Measurements from ENCODE around the gene MAPK8. TPM values are rescaled to one million over a fixed set of nuclear protein-coding genes. Genes with fewer than 3 reads are reported as not detected.
A peak's percentile ranks its signal among the peaks of the same experiment; 100 is the strongest.

MAPK8 gene
- total RNA-seq, 1 donor from 2014 or later: 43.2 TPM

DNA sequence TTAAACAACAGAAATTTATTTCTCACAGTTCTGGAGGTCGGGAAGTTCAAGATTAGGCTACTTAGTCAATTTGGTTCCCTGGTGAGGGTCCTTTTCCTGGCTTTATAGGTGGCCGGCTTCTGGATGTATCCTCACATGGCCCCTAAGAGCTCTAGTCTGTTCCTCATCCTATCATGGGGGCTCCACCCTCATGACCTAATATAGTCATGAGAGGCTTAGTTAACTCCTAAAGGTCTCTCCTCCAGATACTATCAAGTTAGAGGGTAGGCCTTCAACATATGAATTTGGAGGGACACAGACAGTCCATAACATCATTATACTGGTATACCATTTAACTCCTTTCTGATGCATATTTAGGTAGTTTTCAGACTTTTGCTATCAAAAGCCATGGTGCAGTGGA is 7.6 kb downstream of the MAPK8 start:
- no peaks in the 10 kb centered on the region for H3K36me3 ChIP-seq (ENCODE audit: control insufficient read depth, insufficient read depth, low read length)
- FAIRE-seq: no peak
- H3K27me3 ChIP-seq (ENCODE audit: control insufficient read depth, insufficient read depth, low read length): no peaks in the 10 kb centered on the region
- TF ChIP-seq, protein P1, sequence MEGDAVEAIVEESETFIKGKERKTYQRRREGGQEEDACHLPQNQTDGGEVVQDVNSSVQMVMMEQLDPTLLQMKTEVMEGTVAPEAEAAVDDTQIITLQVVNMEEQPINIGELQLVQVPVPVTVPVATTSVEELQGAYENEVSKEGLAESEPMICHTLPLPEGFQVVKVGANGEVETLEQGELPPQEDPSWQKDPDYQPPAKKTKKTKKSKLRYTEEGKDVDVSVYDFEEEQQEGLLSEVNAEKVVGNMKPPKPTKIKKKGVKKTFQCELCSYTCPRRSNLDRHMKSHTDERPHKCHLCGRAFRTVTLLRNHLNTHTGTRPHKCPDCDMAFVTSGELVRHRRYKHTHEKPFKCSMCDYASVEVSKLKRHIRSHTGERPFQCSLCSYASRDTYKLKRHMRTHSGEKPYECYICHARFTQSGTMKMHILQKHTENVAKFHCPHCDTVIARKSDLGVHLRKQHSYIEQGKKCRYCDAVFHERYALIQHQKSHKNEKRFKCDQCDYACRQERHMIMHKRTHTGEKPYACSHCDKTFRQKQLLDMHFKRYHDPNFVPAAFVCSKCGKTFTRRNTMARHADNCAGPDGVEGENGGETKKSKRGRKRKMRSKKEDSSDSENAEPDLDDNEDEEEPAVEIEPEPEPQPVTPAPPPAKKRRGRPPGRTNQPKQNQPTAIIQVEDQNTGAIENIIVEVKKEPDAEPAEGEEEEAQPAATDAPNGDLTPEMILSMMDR (IDR thresholded peaks at IDR 0.05; ENCODE audit: insufficient read depth, low read length, severe bottlenecking): no peak
- no peak for DNase-seq (ENCODE audit: low read depth)
- no peak overlapping the region for H3K4me3 ChIP-seq (ENCODE audit: low read depth, low read length)

DNA sequence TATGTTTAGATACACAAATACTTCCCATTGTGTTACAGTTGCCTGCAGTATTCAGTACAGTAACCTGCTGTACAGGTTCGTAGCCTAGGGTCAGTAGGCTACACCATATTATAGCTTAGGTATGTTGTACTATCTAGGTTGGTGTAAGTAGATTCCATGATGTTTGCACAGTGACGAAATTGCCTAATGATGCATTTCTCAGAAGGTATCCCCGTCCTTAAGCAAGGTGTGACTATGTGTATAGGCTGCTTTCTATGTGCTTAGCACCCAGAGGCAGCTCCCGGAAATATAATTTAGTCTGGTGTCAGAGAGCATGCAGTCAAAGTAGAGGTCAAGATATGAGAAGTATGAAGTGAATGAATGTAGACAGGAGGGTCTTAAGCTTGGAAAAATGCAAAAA is 9.8 kb downstream of the MAPK8 start:
- TF ChIP-seq, protein P1 (IDR thresholded peaks at IDR 0.05; ENCODE audit: insufficient read depth, low read length, severe bottlenecking): no peak
- Histone ChIP-seq H3K4me3 (ENCODE audit: low read depth, low read length) (no peak overlapping the region), H3K27me3 (ENCODE audit: control insufficient read depth, insufficient read depth, low read length) (no peaks in the 10 kb centered on the region), H3K36me3 (ENCODE audit: control insufficient read depth, insufficient read depth, low read length) (no peaks in the 10 kb centered on the region)
- DNase-seq (ENCODE audit: low read depth) (peak; percentile 83), FAIRE-seq (no peak)

DNA sequence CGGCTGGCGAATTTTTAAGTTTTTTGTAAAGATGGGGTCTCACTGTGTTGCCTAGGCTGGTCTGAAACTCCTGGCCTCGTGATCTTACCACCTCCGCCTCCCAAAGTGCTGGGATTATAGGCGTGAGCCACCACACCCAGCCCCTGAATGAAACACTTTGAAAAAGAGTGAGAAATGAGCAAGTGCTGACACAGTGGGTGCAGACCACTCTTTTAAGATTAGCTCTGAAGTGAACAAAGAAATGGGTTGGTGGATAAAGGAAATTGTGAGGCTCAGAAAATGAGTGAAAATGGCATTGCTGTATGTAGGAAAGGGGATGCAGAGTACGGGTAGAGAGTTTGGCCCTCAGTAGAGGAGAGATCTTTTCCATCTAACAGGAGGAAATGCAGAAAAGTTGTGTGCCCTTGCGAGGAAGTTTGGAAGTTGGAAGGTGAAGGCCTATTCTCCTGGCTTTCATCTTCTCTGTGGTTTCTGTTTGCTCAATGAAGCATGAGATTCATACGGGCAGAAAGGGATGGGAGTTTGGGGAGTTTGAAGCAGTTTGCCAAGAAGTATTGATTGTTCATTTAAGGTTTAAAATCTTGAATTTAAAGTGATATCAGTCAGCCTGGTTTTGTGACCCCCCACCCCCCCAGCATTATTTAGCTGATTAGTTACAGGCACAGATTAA is 11.0 kb downstream of the MAPK8 start:
- TF ChIP-seq, protein P1 (IDR thresholded peaks at IDR 0.05; ENCODE audit: insufficient read depth, low read length, severe bottlenecking): no peak
- no peaks in the 10 kb centered on the region for H3K36me3 ChIP-seq (ENCODE audit: control insufficient read depth, insufficient read depth, low read length)
- H3K27me3 ChIP-seq (ENCODE audit: control insufficient read depth, insufficient read depth, low read length): no peaks in the 10 kb centered on the region
- no peak overlapping the region for H3K4me3 ChIP-seq (ENCODE audit: low read depth, low read length)
- DNase-seq (ENCODE audit: low read depth): no peak
- no peak for FAIRE-seq

DNA sequence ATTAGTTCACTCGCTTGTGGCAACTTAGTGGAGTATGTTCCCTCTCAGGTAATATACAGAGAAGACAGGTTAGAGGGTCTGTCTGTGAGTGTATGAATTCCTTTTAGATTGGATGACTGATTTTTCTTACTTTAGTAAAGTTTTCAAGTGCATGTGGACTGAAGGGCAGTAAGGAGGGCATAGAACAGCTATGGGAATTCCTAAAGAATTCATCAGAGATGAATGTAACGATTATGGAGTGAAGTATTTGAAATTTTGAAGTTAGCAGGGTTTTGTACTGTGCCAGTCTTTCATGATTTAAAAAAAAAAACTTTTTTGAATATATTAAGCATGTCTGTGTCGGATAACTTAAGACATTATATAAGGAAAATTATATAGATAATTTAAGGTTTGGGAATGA is 15.5 kb downstream of the MAPK8 start:
- TF ChIP-seq, protein P1 (IDR thresholded peaks at IDR 0.05; ENCODE audit: insufficient read depth, low read length, severe bottlenecking): no peak
- FAIRE-seq (no peak), DNase-seq (ENCODE audit: low read depth) (no peak)
- H3K4me3 ChIP-seq (ENCODE audit: low read depth, low read length): no peak overlapping the region
- H3K36me3 ChIP-seq (ENCODE audit: control insufficient read depth, insufficient read depth, low read length): no peaks in the 10 kb centered on the region
- no peaks in the 10 kb centered on the region for H3K27me3 ChIP-seq (ENCODE audit: control insufficient read depth, insufficient read depth, low read length)

DNA sequence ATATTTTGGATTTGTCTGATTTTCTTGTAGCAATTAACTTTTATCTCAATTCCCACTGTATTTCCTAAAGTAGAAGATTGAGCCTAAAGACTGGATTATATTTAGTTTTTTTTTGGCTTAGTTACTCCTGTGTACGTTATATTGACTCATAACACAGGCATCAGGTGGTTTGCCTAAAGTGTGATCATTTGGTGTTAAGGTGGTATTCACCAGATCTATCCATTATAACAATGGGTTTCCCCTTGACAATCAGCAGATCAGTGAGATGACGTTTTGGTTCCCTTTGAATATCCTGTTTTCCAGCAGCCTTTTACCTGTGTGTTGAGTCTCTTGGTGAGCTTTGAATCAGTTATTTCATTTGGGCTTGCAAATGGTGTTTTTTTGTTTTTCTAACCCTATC is 18.1 kb downstream of the MAPK8 start:
- DNase-seq (ENCODE audit: low read depth) (no peak), FAIRE-seq (no peak)
- H3K27me3 ChIP-seq (ENCODE audit: control insufficient read depth, insufficient read depth, low read length): no peaks in the 10 kb centered on the region
- TF ChIP-seq, protein P1 (IDR thresholded peaks at IDR 0.05; ENCODE audit: insufficient read depth, low read length, severe bottlenecking): no peak
- H3K4me3 ChIP-seq (ENCODE audit: low read depth, low read length): no peak overlapping the region
- no peaks in the 10 kb centered on the region for H3K36me3 ChIP-seq (ENCODE audit: control insufficient read depth, insufficient read depth, low read length)

DNA sequence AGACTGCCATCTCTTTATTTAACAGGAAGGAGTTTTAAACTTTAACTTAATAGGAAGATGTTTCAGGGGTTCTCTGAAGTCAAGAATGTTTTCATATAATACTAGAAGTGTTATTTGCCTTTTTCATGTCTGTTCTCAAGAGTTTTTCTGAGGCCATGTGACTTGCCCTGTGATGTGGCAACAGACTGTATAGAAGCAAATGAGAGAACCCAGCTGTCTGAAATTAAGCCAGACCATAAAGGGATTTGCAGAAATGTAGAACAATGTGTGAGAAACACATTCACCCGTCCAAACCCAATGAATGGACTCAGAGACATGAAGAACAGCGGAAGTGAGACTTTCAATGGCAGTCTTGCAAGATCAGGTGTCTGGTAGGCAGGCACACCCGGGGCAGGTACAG is 23.8 kb downstream of the MAPK8 start:
- Histone ChIP-seq H3K36me3 (ENCODE audit: control insufficient read depth, insufficient read depth, low read length) (no peaks in the 10 kb centered on the region), H3K4me3 (ENCODE audit: low read depth, low read length) (no peak overlapping the region), H3K27me3 (ENCODE audit: control insufficient read depth, insufficient read depth, low read length) (no peaks in the 10 kb centered on the region)
- DNase-seq (ENCODE audit: low read depth) (no peak), FAIRE-seq (no peak)
- TF ChIP-seq, protein P1 (IDR thresholded peaks at IDR 0.05; ENCODE audit: insufficient read depth, low read length, severe bottlenecking): no peak
